HEK293T (cell line): ENCODE measurements around the gene ZDHHC1.

Experiments used
- ARNT ChIP-seq: fragments of 450-650 bp; IDR thresholded peaks from 2 replicates; pipeline ENCODE4 v1.6.1; 2017; ENCODE audit warnings: mild to moderate bottlenecking
- NFRKB ChIP-seq: fragments of 450-650 bp; IDR thresholded peaks from 2 replicates; pipeline ENCODE4 v1.6.1; 2016; ENCODE audit warnings: mild to moderate bottlenecking, moderate library complexity
- SP1 ChIP-seq: fragments of 450-650 bp; IDR thresholded peaks from 2 replicates; pipeline ENCODE4 v1.6.1; 2017
- TARDBP ChIP-seq: fragments of 450-650 bp; IDR thresholded peaks from 2 replicates; pipeline ENCODE4 v1.6.1; 2016

GRCh38 chr16:67445126-67445426 is 28.8 kb upstream of the ZDHHC1 start:
- TF ChIP-seq ARNT (no peak), TARDBP (no peak), NFRKB (no peak), SP1 (no peak)
